Bronchus fibroblast of lung (primary cell): ENCODE data around the gene JKAMP. TPM values are rescaled to one million over a fixed set of nuclear protein-coding genes. Genes with fewer than 3 reads are reported as not detected.

Experiments
- total RNA-seq: library from RNA; depleted of rRNA; stranded (reverse); fragments of >200 nt; gene quantifications from 2 replicates; pipeline ENCODE4 v1.2.3, GENCODE V29; 2015

Gene JKAMP
- 65.7 and 67.6 TPM in 2 replicates for total RNA-seq

GRCh38 chr14:59483819-59484638, at the start of gene JKAMP, which contains the start of gene L3HYPDH:
TSS of gene JKAMP (plus strand) at chr14:59484517. CDS start at chr14:59484590, 73 bp downstream.
TSS of gene L3HYPDH (minus strand) at chr14:59484408. CDS start at chr14:59484316, 92 bp downstream.

GRCh38 chr14:59465316-59466135, 18.8 kb upstream of the JKAMP start, which contains the start of gene GPR135:
TSS of gene GPR135 (minus strand) at chr14:59465380. CDS start at chr14:59465226, 154 bp downstream.

Other genes with a start within 250 kb of the JKAMP start
- gene GPR135, start 19.1 kb upstream of the JKAMP start, total RNA-seq, result 0.74 and 0.84 TPM in 2 replicates
- 24.1 and 30.8 TPM in 2 replicates for gene L3HYPDH, start 109 bp upstream of the JKAMP start, total RNA-seq
- gene CCDC175, start 92.3 kb downstream of the JKAMP start, total RNA-seq, result not detected in 2 replicates